Measurements from ENCODE around the gene ROBO2.

ROBO2 gene

DNA sequence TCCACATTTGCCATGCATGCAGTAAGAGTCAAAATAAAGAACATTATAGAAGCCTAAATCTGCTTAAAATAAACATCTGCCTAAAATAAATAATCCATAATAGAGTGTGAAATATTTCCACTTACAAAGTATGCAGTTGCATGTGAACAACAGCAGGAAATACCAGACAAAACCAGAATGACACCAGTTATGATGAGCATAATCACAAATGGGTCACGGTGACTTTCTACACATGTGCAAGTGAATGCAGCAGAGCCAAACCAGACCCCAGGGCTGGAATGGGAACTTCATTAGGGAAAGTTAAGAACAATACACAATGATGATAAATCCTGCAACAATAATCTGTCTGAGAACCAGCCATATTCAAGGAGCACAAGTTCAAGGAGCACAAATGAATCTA is 615.5 kb downstream of the ROBO2 start:
- H3K4me3 ChIP-seq (ENCODE audit: low read depth, low read length), result no peak overlapping the region
- TF ChIP-seq, protein P1, sequence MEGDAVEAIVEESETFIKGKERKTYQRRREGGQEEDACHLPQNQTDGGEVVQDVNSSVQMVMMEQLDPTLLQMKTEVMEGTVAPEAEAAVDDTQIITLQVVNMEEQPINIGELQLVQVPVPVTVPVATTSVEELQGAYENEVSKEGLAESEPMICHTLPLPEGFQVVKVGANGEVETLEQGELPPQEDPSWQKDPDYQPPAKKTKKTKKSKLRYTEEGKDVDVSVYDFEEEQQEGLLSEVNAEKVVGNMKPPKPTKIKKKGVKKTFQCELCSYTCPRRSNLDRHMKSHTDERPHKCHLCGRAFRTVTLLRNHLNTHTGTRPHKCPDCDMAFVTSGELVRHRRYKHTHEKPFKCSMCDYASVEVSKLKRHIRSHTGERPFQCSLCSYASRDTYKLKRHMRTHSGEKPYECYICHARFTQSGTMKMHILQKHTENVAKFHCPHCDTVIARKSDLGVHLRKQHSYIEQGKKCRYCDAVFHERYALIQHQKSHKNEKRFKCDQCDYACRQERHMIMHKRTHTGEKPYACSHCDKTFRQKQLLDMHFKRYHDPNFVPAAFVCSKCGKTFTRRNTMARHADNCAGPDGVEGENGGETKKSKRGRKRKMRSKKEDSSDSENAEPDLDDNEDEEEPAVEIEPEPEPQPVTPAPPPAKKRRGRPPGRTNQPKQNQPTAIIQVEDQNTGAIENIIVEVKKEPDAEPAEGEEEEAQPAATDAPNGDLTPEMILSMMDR (conservative IDR thresholded peaks at IDR 0.05; ENCODE audit: low read depth, low read length), result no peak
- DNase-seq (ENCODE audit: low read depth), result peak; percentile 4

DNA sequence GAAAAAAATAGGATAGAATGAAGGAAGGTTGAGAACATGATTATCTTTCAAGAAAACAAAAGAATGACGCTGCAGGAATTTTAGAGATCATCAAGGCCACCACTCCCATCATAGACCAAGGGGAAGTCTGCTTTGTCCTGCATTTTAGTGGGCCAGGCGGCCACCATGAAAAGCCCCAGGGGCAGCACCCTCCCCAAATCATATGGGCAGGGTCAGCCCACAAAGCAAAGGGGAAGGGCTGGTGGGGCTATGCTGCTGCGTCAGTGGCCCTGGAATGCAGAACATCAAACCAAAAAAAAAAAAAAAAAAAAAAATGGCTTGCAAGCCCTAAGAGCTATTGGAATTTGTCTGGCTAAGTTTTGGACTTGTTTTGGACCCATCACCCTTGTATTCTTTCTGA is 620.8 kb downstream of the ROBO2 start:
- TF ChIP-seq, protein P1 (conservative IDR thresholded peaks at IDR 0.05; ENCODE audit: low read depth, low read length), result no peak
- no peak overlapping the region for H3K4me3 ChIP-seq (ENCODE audit: low read depth, low read length)
- DNase-seq (ENCODE audit: low read depth), result no peak

DNA sequence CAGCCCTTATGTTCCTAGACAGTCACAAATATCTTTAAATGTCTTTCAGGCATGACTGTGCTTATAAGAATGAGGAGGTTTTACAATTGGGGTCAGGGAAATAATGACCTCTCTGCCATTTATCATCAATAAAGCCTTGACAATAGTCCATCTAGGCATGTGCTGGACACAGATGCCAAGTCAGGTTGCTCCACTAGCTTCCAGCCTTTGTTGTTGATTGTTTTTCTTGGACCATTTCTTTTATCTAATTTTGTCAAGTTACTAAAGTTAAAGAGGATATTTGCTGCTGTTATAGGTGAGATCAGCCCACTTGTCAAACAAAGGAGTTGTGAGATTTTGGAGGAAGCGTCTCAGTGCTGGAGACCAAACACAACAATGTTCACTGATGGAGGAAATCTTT is 628.0 kb downstream of the ROBO2 start:
- H3K4me3 ChIP-seq (ENCODE audit: low read depth, low read length), result no peak overlapping the region
- TF ChIP-seq, protein P1 (conservative IDR thresholded peaks at IDR 0.05; ENCODE audit: low read depth, low read length), result no peak
- DNase-seq (ENCODE audit: low read depth), result no peak

DNA sequence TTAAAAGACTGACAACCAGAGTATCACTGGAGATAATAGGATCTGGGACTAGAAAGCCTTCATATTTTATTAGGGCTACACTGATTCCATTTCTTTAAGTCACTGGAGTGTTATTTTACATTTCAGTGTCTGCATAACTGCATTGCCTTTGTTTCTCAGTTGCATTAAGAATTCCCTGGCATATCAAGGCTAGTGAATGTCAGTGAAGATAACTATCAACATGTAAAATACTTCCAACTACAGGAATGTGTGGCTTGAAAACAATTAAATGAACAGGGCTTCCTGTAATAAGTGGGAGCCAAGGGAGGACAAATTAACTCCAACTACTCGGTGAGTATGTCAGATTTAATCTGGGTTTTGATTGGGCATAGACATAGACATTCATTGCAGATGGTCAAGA is 628.5 kb downstream of the ROBO2 start:
- no peak overlapping the region for H3K4me3 ChIP-seq (ENCODE audit: low read depth, low read length)
- no peak for DNase-seq (ENCODE audit: low read depth)
- TF ChIP-seq, protein P1 (conservative IDR thresholded peaks at IDR 0.05; ENCODE audit: low read depth, low read length), result no peak

DNA sequence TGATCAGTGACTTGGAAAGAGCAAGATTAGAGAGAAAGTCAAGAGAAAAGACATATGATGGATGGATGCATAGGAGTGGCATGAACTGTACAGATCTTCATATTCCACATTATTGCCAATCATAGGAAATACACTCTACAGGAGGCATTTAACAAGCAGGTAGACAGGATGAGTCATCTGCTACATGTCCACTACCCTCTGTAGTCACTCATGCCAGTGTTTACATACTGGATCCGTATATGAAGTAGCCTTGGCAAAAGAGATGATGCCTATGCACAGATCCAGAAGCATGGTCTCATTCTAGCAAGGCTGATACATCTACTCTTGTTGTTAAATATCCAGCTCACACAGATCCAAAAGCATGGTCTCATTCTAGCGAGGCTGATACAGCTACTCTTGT is 632.1 kb downstream of the ROBO2 start:
- no peak overlapping the region for H3K4me3 ChIP-seq (ENCODE audit: low read depth, low read length)
- TF ChIP-seq, protein P1 (conservative IDR thresholded peaks at IDR 0.05; ENCODE audit: low read depth, low read length), result no peak

DNA sequence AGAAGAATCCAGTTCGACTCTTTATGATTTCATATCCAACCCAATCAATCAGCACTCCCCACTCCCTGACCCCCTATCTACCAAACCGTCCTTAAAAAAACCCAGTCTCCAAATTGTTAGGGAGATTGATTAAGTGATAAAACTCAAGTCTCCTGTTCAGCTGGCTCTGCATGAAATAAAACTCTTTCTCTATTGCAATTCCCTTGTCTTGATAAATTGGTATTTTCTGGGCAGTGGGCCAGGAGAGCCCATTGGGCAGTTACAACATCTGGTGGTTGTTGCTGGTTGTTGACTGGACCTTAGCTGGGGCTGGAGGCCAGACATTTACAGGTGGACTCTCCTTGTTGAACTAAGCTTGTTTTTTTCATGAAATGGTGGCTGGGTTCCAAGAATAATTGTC is 642.3 kb downstream of the ROBO2 start:
- TF ChIP-seq, protein P1 (conservative IDR thresholded peaks at IDR 0.05; ENCODE audit: low read depth, low read length), result no peak
- no peak overlapping the region for H3K4me3 ChIP-seq (ENCODE audit: low read depth, low read length)
- DNase-seq (ENCODE audit: low read depth), result no peak

More for the DNA sequence above, 632.1 kb downstream of the ROBO2 start:
- DNase-seq (ENCODE audit: low read depth), result no peak

DNA sequence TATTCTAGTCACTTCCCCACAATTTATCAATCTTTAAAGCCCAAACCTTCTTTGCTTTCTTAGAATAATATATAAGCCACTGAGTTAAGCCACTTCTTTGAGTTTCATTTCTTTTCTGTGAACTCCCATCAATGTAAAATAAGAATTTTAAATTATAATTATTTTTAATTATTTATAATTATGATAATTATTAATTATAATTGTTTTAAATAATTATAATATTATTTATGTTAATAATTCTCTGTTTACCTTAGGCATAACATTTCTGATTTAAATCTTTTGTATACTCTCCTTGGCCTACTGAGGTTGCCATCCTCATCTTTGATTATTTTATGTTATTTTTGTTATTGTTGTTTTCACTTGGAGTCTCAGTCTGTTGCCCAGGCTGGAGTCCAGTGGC is 644.2 kb downstream of the ROBO2 start:
- TF ChIP-seq, protein P1 (conservative IDR thresholded peaks at IDR 0.05; ENCODE audit: low read depth, low read length), result no peak
- DNase-seq (ENCODE audit: low read depth), result no peak
- no peak overlapping the region for H3K4me3 ChIP-seq (ENCODE audit: low read depth, low read length)

Data from choroid plexus epithelial cell (primary cell).